ENCODE measurements around the gene ADAMTS9. TPM values are rescaled to one million over a fixed set of nuclear protein-coding genes. Genes with fewer than 3 reads are reported as not detected.

The ADAMTS9 gene
- total and polyA plus RNA-seq, 3 donors from 2014 or later: 5.1 to 8.1 (median 5.9) TPM

DNA sequence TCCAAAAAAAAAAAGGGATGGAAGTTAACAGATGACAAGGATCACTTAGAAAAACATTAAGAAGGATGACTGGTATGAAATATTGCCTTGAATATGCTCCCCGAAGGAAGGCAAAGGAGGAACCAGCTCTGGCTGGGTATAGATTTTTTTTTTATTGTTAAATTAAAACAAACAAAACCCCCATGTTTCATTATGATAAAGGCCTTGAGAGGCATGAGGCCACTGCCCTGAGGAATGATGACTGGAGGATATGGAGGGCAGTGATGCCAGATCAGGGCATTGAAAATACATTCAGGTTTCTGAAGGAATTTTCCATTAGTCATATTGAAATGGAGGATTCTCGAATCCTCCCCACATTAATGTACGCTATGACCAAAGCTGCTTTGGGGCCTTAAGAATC is 120.9 kb downstream of the ADAMTS9 start:
- no peaks in the 10 kb centered on the region for H3K36me3 ChIP-seq (ENCODE audit: low read depth, missing control alignments)
- TF ChIP-seq, protein P1, sequence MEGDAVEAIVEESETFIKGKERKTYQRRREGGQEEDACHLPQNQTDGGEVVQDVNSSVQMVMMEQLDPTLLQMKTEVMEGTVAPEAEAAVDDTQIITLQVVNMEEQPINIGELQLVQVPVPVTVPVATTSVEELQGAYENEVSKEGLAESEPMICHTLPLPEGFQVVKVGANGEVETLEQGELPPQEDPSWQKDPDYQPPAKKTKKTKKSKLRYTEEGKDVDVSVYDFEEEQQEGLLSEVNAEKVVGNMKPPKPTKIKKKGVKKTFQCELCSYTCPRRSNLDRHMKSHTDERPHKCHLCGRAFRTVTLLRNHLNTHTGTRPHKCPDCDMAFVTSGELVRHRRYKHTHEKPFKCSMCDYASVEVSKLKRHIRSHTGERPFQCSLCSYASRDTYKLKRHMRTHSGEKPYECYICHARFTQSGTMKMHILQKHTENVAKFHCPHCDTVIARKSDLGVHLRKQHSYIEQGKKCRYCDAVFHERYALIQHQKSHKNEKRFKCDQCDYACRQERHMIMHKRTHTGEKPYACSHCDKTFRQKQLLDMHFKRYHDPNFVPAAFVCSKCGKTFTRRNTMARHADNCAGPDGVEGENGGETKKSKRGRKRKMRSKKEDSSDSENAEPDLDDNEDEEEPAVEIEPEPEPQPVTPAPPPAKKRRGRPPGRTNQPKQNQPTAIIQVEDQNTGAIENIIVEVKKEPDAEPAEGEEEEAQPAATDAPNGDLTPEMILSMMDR (IDR thresholded peaks at IDR 0.05): no peak
- no peak for TF ChIP-seq POLR2A (IDR thresholded peaks at IDR 0.05)
- 88 to 94% methylated on average over 3 of the region's 3 CpGs for WGBS, 2 donors
- peaks cover under 1% of the 10 kb centered on the region for H3K4me1 ChIP-seq
- no peak for DNase-seq
- no peaks in the 10 kb centered on the region for H3K9me3 ChIP-seq
- intact Hi-C loops (cut with DNase I; ENCODE audit: low total_unique reads): no loop called here
- no peak overlapping the region for H3K27ac ChIP-seq
- H3K4me3 ChIP-seq: no peak overlapping the region
- no peaks in the 10 kb centered on the region for H3K27me3 ChIP-seq

DNA sequence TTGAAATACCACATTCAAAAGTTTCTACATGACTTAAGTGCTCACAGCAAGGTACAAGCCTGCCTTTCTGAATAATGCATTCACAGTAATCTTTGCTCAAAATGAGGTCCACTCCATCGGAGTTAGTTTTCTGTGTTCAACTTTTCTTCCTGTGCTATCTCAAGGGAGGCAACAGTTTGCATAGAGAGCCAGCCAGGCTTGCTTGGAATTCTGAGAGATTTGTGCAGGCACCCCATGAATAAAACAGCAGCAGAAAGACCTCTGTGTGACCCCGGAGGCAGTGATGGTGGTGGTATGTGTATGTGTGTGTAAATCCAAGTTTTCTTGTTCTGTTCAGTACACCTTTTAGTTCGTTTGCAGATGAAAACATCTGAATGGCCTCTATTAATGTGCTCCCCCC is 124.0 kb downstream of the ADAMTS9 start:
- intact Hi-C loops (cut with DNase I; ENCODE audit: low total_unique reads): no loop called here
- 30 to 61% methylated on average over 3 of the region's 3 CpGs for whole genome bisulfite sequencing, 2 donors
- H3K4me1 ChIP-seq: peaks cover 6% of the 10 kb centered on the region
- DNase-seq: no peak
- no peak for TF ChIP-seq POLR2A (IDR thresholded peaks at IDR 0.05)
- TF ChIP-seq, protein P1 (IDR thresholded peaks at IDR 0.05): no peak
- H3K36me3 ChIP-seq (ENCODE audit: low read depth, missing control alignments): no peaks in the 10 kb centered on the region
- H3K9me3 ChIP-seq: no peaks in the 10 kb centered on the region
- H3K4me3 ChIP-seq: no peak overlapping the region
- no peak overlapping the region for H3K27ac ChIP-seq
- H3K27me3 ChIP-seq: no peaks in the 10 kb centered on the region

DNA sequence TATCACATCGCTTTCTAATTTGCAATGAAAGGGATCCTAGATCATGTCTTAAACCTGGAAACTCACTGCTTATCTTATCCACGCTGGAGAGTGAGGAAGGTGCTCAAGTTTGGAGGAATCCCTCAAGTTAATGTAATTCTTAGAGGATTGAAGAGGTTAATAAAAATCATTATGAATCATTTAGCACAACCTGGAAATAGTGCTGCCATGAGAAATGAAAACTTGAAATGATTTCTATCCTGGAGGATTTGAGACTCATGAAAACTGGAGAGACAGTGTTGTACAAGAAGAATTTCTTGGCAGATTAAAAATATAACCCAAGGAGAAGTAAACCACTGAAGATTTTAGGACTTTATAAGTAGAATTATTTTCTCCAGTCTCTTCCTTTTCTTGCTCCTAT is 125.9 kb downstream of the ADAMTS9 start:
- intact Hi-C loops (cut with DNase I; ENCODE audit: low total_unique reads): no loop called here
- Histone ChIP-seq H3K9me3 (no peaks in the 10 kb centered on the region), H3K4me1 (peaks cover 6% of the 10 kb centered on the region), H3K27ac (no peak overlapping the region), H3K36me3 (ENCODE audit: low read depth, missing control alignments) (no peaks in the 10 kb centered on the region), H3K27me3 (no peaks in the 10 kb centered on the region), H3K4me3 (peak overlapping the region; percentile 19 to 29)
- TF ChIP-seq, protein P1 (IDR thresholded peaks at IDR 0.05): no peak
- no peak for TF ChIP-seq POLR2A (IDR thresholded peaks at IDR 0.05)
- DNase-seq: no peak
- 41 to 50% methylated on average over 2 of the region's 2 CpGs for WGBS, 2 donors

DNA sequence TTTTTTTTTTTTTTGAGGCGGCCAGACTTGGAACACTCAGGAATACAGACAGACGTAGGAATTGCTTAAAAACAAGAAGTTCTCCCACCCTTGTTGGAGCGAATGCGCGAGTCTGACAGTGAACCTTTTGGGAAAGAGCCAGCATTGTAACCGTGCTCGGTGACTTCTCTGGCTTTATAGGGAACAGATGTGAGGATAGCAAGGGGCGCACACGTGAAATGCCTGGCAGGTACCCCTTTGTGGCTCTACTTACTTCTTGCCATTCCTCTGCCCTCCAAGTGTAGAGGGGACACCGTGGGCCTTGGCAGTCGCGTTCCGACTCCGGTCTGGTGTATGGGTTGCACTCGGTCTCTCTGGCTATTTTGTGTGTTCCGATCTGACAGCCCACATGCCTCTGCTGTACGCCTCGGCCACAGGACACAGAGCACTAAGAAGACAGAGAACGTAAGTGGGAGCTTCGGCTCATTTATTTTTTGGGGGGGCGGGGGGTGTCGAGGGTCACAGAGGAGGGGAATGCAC is 126.4 kb downstream of the ADAMTS9 start:
- peak; percentile 34 for DNase-seq
- intact Hi-C loops (cut with DNase I; ENCODE audit: low total_unique reads): no loop called here

More for the DNA sequence above, 126.4 kb downstream of the ADAMTS9 start:
- WGBS, 2 donors: 37 to 42% methylated on average over 18 to 22 of the region's 22 CpGs
- Histone ChIP-seq H3K27ac (peak overlapping the region in 1 of 2 donors; percentile 31), H3K4me3 (peak overlapping the region; percentile 19 to 29), H3K4me1 (peaks cover 6% of the 10 kb centered on the region), H3K36me3 (ENCODE audit: low read depth, missing control alignments) (no peaks in the 10 kb centered on the region), H3K27me3 (no peaks in the 10 kb centered on the region), H3K9me3 (no peaks in the 10 kb centered on the region)
- TF ChIP-seq POLR2A (IDR thresholded peaks at IDR 0.05): no peak
- TF ChIP-seq, protein P1 (IDR thresholded peaks at IDR 0.05): no peak

Measured in testis (tissue), 3 donors.